Skeletal muscle tissue (tissue), 4 donors: ENCODE results near the gene NDUFS3. TPM values are rescaled to one million over a fixed set of nuclear protein-coding genes. Genes with fewer than 3 reads are reported as not detected.

Source experiments
- H3K27ac ChIP-seq: one replicate; pipeline ENCODE4 v1.7.0; 2013; ENCODE audit warnings: mild to moderate bottlenecking, low read depth, low read length, inconsistent platforms
- H3K27me3 ChIP-seq, 3 donors: one replicate each; pipeline ENCODE4 v1.7.0; 2013; ENCODE audit warnings: low read length in 3 of 3; ENCODE audit not compliant: control insufficient read depth in 3 of 3, insufficient read depth in 3 of 3
- H3K36me3 ChIP-seq, 3 donors: one replicate each; pipeline ENCODE4 v1.7.0; 2013; ENCODE audit warnings: low read length in 3 of 3; ENCODE audit not compliant: control insufficient read depth in 3 of 3, insufficient read depth in 3 of 3
- H3K4me1 ChIP-seq, 3 donors: one replicate each; pipeline ENCODE4 v1.7.0; 2013; ENCODE audit warnings: low read length in 3 of 3, mild to moderate bottlenecking in 3 of 3; ENCODE audit not compliant: control insufficient read depth in 3 of 3, insufficient read depth in 3 of 3
- H3K4me3 ChIP-seq, 3 donors: one replicate each; pipeline ENCODE4 v1.7.0; 2013; ENCODE audit warnings: low read length in 3 of 3
- H3K9ac ChIP-seq, 3 donors: one replicate each; pipeline ENCODE4 v1.7.0; 2013; ENCODE audit warnings: low read length in 3 of 3, mild to moderate bottlenecking in 3 of 3, moderate library complexity in 2 of 3, low read depth in 1 of 3
- H3K9me3 ChIP-seq, 3 donors: one replicate each; pipeline ENCODE4 v1.7.0; 2013; ENCODE audit warnings: low read length in 3 of 3; ENCODE audit not compliant: control insufficient read depth in 3 of 3
- total RNA-seq: library from RNA; depleted of rRNA; stranded (reverse); fragments of >200 nt; gene quantifications from one replicate; pipeline ENCODE4 v1.2.3, GENCODE V29; 2014
- donor health status: Osteomylitis.

The NDUFS3 gene
- total RNA-seq, 1 donor from 2014 or later = 95.5 TPM

GRCh38 chr11:47595029-47595428 is 16.2 kb downstream of the NDUFS3 start:
- H3K9ac ChIP-seq = no peak overlapping the region
- no peaks in the 10 kb centered on the region for H3K36me3 ChIP-seq
- peaks cover 27 to 48% (median 37%) of the 10 kb centered on the region in 3 donors for H3K27me3 ChIP-seq
- H3K4me1 ChIP-seq = peaks cover 6 to 8% (median 8%) of the 10 kb centered on the region in 3 donors
- H3K4me3 ChIP-seq = no peak overlapping the region
- no peak overlapping the region for H3K27ac ChIP-seq
- H3K9me3 ChIP-seq = no peaks in the 10 kb centered on the region

GRCh38 chr11:47595967-47596366 is 17.1 kb downstream of the NDUFS3 start:
- Histone ChIP-seq H3K36me3 (no peaks in the 10 kb centered on the region), H3K4me3 (no peak overlapping the region), H3K9me3 (no peaks in the 10 kb centered on the region), H3K27me3 (peaks cover 20 to 39% (median 33%) of the 10 kb centered on the region in 3 donors), H3K27ac (no peak overlapping the region), H3K9ac (no peak overlapping the region), H3K4me1 (peaks cover 6 to 8% (median 8%) of the 10 kb centered on the region in 3 donors)

- H3K4me1 ChIP-seq = no peaks in the 10 kb centered on the region
- no peaks in the 10 kb centered on the region for H3K9me3 ChIP-seq
- no peak overlapping the region for H3K27ac ChIP-seq
- H3K9ac ChIP-seq = no peak overlapping the region
- H3K36me3 ChIP-seq = no peaks in the 10 kb centered on the region
- peaks cover 0 to 5% (median 4%) of the 10 kb centered on the region in 3 donors for H3K27me3 ChIP-seq
- no peak overlapping the region for H3K4me3 ChIP-seq
These were observed 21.0 kb downstream of the NDUFS3 start for GRCh38 chr11:47599902-47600301.

- H3K36me3 ChIP-seq = no peaks in the 10 kb centered on the region
- H3K9ac ChIP-seq = no peak overlapping the region
- peaks cover 0 to 12% (median 3%) of the 10 kb centered on the region in 3 donors for H3K4me1 ChIP-seq
- H3K27me3 ChIP-seq = no peaks in the 10 kb centered on the region
- H3K4me3 ChIP-seq = no peak overlapping the region
- H3K27ac ChIP-seq = no peak overlapping the region
- H3K9me3 ChIP-seq = no peaks in the 10 kb centered on the region
These were observed 24.4 kb downstream of the NDUFS3 start for GRCh38 chr11:47603295-47603694.

GRCh38 chr11:47605921-47606320 is 27.0 kb downstream of the NDUFS3 start:
- no peaks in the 10 kb centered on the region for H3K27me3 ChIP-seq
- H3K4me1 ChIP-seq = peaks cover 1 to 14% (median 3%) of the 10 kb centered on the region in 3 donors
- H3K4me3 ChIP-seq = no peak overlapping the region
- peaks cover 0 to 8% (median 0%) of the 10 kb centered on the region in 3 donors for H3K36me3 ChIP-seq
- no peak overlapping the region for H3K27ac ChIP-seq
- H3K9ac ChIP-seq = no peak overlapping the region
- H3K9me3 ChIP-seq = no peaks in the 10 kb centered on the region

- H3K4me1 ChIP-seq = peaks cover 3 to 14% (median 3%) of the 10 kb centered on the region in 3 donors
- H3K9ac ChIP-seq = no peak overlapping the region
- no peak overlapping the region for H3K4me3 ChIP-seq
- no peaks in the 10 kb centered on the region for H3K9me3 ChIP-seq
- peaks cover 0 to 11% (median 0%) of the 10 kb centered on the region in 3 donors for H3K36me3 ChIP-seq
- H3K27me3 ChIP-seq = no peaks in the 10 kb centered on the region
- H3K27ac ChIP-seq = no peak overlapping the region
These were observed 27.9 kb downstream of the NDUFS3 start for GRCh38 chr11:47606731-47607130.

- no peak overlapping the region for H3K9ac ChIP-seq
- H3K9me3 ChIP-seq = no peaks in the 10 kb centered on the region
- H3K36me3 ChIP-seq = peaks cover 0 to 11% (median 0%) of the 10 kb centered on the region in 3 donors
- peaks cover 3 to 14% (median 3%) of the 10 kb centered on the region in 3 donors for H3K4me1 ChIP-seq
- no peaks in the 10 kb centered on the region for H3K27me3 ChIP-seq
- H3K27ac ChIP-seq = no peak overlapping the region
- no peak overlapping the region for H3K4me3 ChIP-seq
These were observed 28.5 kb downstream of the NDUFS3 start for GRCh38 chr11:47607380-47607779.

GRCh38 chr11:47609675-47610074 is 30.8 kb downstream of the NDUFS3 start:
- H3K36me3 ChIP-seq = peaks cover 0 to 11% (median 0%) of the 10 kb centered on the region in 3 donors
- no peak overlapping the region for H3K4me3 ChIP-seq
- H3K4me1 ChIP-seq = peaks cover 3 to 14% (median 3%) of the 10 kb centered on the region in 3 donors
- no peak overlapping the region for H3K9ac ChIP-seq
- H3K27ac ChIP-seq = no peak overlapping the region
- H3K9me3 ChIP-seq = no peaks in the 10 kb centered on the region
- H3K27me3 ChIP-seq = no peaks in the 10 kb centered on the region

GRCh38 chr11:47611348-47611794 is 32.5 kb downstream of the NDUFS3 start:
- Histone ChIP-seq H3K4me3 (no peak overlapping the region), H3K9me3 (no peaks in the 10 kb centered on the region), H3K36me3 (peaks cover 0 to 11% (median 0%) of the 10 kb centered on the region in 3 donors), H3K4me1 (peaks cover 3 to 14% (median 3%) of the 10 kb centered on the region in 3 donors), H3K27ac (no peak overlapping the region), H3K9ac (no peak overlapping the region), H3K27me3 (no peaks in the 10 kb centered on the region)

- no peak overlapping the region for H3K27ac ChIP-seq
- H3K9me3 ChIP-seq = no peaks in the 10 kb centered on the region
- no peak overlapping the region for H3K4me3 ChIP-seq
- H3K36me3 ChIP-seq = peaks cover 4 to 17% (median 17%) of the 10 kb centered on the region in 3 donors
- peaks cover 0 to 3% (median 0%) of the 10 kb centered on the region in 3 donors for H3K4me1 ChIP-seq
- no peak overlapping the region for H3K9ac ChIP-seq
- H3K27me3 ChIP-seq = no peaks in the 10 kb centered on the region
These were observed 36.4 kb downstream of the NDUFS3 start for GRCh38 chr11:47615249-47615648.
